Measurements from ENCODE around the gene GPR156. TPM values are rescaled to one million over a fixed set of nuclear protein-coding genes. Genes with fewer than 3 reads are reported as not detected.

GPR156 gene
- total and polyA plus RNA-seq, 3 donors from 2014 or later = 5.5 to 12.7 (median 7.3) TPM

DNA sequence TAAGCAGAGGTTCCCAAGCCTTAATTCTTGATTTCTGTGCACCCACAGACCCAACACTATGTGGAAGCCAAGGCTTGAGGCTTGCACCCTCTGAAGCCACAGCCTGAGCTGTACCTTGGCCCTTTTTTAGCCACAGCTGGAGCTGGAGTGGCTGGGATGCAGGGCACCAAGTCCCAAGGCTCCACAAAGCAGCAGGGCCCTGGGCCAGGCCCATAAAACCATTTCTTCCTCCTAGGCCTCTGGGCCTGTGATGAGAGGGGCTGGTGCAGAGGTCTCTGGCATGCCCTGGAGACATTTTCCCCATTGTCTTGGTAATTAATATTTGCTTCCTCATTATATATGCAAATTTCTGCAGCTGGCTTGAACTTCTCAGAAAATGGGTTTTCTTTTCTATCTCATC is 129.9 kb downstream of the GPR156 start:
- Histone ChIP-seq H3K9me3 (no peaks in the 10 kb centered on the region), H3K4me1 (no peaks in the 10 kb centered on the region), H3K27me3 (no peaks in the 10 kb centered on the region), H3K4me3 (no peak overlapping the region), H3K27ac (no peak overlapping the region), H3K36me3 (ENCODE audit: low read depth, missing control alignments) (no peaks in the 10 kb centered on the region)
- DNase-seq = no peak
- intact Hi-C loops (cut with DNase I; ENCODE audit: low total_unique reads) = no loop called here
- TF ChIP-seq POLR2A (IDR thresholded peaks at IDR 0.05) = no peak
- TF ChIP-seq, protein P1, sequence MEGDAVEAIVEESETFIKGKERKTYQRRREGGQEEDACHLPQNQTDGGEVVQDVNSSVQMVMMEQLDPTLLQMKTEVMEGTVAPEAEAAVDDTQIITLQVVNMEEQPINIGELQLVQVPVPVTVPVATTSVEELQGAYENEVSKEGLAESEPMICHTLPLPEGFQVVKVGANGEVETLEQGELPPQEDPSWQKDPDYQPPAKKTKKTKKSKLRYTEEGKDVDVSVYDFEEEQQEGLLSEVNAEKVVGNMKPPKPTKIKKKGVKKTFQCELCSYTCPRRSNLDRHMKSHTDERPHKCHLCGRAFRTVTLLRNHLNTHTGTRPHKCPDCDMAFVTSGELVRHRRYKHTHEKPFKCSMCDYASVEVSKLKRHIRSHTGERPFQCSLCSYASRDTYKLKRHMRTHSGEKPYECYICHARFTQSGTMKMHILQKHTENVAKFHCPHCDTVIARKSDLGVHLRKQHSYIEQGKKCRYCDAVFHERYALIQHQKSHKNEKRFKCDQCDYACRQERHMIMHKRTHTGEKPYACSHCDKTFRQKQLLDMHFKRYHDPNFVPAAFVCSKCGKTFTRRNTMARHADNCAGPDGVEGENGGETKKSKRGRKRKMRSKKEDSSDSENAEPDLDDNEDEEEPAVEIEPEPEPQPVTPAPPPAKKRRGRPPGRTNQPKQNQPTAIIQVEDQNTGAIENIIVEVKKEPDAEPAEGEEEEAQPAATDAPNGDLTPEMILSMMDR (IDR thresholded peaks at IDR 0.05) = no peak

DNA sequence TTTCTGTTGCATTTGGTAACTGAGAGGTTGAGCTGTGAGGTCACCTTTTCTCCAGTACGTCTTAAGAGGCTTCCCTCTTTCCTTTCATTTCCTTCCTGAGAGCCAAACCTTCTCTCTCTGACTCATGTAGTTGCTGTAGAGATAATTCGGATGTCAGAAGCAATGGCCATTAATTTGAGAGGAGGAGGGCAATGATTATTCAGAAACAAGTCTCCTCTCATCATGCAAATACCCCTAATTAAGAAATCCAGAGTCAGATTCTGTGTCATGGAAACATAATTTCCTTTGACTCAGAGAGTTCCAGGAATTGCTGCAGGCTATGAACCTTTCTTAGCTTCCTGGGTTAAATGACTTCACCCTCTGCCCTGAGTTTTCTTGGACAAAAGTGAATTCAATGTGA is 131.7 kb downstream of the GPR156 start:
- DNase-seq = no peak
- Histone ChIP-seq H3K4me3 (no peak overlapping the region), H3K9me3 (no peaks in the 10 kb centered on the region), H3K27me3 (no peaks in the 10 kb centered on the region), H3K27ac (no peak overlapping the region), H3K4me1 (no peaks in the 10 kb centered on the region), H3K36me3 (ENCODE audit: low read depth, missing control alignments) (no peaks in the 10 kb centered on the region)
- WGBS, 2 donors = 61 to 67% methylated on average over 2 of the region's 2 CpGs
- intact Hi-C loops (cut with DNase I; ENCODE audit: low total_unique reads) = no loop called here
- TF ChIP-seq, protein P1 (IDR thresholded peaks at IDR 0.05) = no peak
- TF ChIP-seq POLR2A (IDR thresholded peaks at IDR 0.05) = no peak

DNA sequence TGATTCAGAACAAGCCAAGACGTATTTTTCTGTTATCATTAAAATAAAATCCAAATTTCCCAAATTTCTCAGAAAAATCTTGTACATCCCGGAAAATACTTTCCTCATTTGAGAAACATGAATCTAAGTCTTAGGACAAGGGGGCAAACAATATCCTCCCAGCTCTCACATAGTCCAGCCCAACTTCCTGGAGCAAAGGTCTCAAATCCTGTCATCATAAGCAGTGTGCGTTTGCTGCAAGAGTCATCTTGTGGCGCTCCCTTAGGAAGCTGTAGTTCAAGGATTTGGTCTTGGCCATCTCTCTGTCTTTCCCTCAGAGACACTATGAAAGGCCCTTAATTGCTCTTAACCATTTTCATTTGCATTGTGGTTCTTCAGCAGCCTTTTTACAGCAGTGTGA is 133.2 kb downstream of the GPR156 start:
- Histone ChIP-seq H3K27ac (no peak overlapping the region), H3K36me3 (ENCODE audit: low read depth, missing control alignments) (no peaks in the 10 kb centered on the region), H3K4me3 (no peak overlapping the region), H3K27me3 (no peaks in the 10 kb centered on the region), H3K9me3 (no peaks in the 10 kb centered on the region), H3K4me1 (no peaks in the 10 kb centered on the region)
- 76 to 82% methylated on average over 4 of the region's 4 CpGs for WGBS, 2 donors
- intact Hi-C loops (cut with DNase I; ENCODE audit: low total_unique reads) = no loop called here
- TF ChIP-seq, protein P1 (IDR thresholded peaks at IDR 0.05) = no peak
- TF ChIP-seq POLR2A (IDR thresholded peaks at IDR 0.05) = no peak
- no peak for DNase-seq

DNA sequence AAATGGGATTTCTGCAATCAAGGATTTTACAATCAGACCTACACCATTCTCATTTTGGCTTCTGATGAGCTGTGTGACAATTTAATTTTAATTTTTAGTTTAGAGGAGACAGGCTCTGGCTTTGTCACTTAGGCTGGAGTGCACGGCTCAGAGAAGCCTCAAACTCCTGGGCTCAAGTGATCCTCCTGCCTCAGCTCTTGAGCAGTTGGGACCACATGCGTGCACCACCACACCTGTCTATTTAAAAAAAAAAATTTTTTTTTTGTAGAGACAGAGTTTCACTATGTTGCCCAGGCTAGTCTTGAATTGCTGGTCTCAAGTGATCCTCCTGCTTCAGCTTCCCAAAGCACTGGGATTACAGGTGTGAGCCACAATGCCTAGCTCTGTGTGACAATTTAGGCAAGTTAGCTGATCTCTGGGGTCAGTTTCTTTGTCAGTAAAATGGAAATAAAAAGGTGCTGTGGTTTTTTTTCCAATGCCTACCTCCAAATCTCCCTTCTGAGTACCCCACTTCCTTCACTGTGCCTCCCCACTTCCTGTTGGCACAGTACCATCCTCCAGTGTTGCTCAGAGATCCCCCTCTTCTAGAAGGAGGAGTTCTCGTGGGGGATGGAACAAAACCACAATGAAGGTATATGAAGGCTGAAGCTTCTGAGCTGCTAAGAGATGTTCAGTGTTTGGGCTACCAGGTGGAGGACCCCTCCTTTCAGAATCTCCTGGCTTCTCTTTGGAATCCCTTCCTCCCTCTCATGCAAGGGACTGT is 136.7 kb downstream of the GPR156 start:
- intact Hi-C loops (cut with DNase I; ENCODE audit: low total_unique reads) = no loop called here
- no peaks in the 10 kb centered on the region for H3K9me3 ChIP-seq
- no peak overlapping the region for H3K27ac ChIP-seq
- WGBS, 2 donors = 83 to 91% methylated on average over 3 of the region's 3 CpGs
- no peaks in the 10 kb centered on the region for H3K36me3 ChIP-seq (ENCODE audit: low read depth, missing control alignments)
- no peaks in the 10 kb centered on the region for H3K27me3 ChIP-seq
- TF ChIP-seq, protein P1 (IDR thresholded peaks at IDR 0.05) = no peak
- no peak for TF ChIP-seq POLR2A (IDR thresholded peaks at IDR 0.05)
- H3K4me3 ChIP-seq = no peak overlapping the region
- DNase-seq = no peak
- no peaks in the 10 kb centered on the region for H3K4me1 ChIP-seq

All from testis (tissue), 3 donors.